HEK293 (cell line): ENCODE data around the gene DLK1.
A peak's percentile ranks its signal among the peaks of the same experiment; 100 is the strongest.

Experiments used
- CTCF ChIA-PET: fragments of 350-600 bp; formaldehyde crosslinking; extraction: SDS; loops from one replicate; lab custom pipeline; 2021; ENCODE audit warnings: antibody characterized with exemption; lab: Yijun Ruan, JAX
- POLR2A ChIA-PET: fragments of 300-600 bp; formaldehyde crosslinking; extraction: SDS; loops from one replicate; lab custom pipeline; 2020; ENCODE audit warnings: antibody characterized with exemption, inconsistent platforms; lab: Yijun Ruan, JAX
- H3K27ac ChIP-seq: fragments of 200-500 bp; sonication (Bioruptor generic); 2 replicates; pipeline ENCODE4 v1.5.1; 2014; ENCODE audit warnings: low read depth, low read length, control low read depth, inconsistent platforms; ENCODE audit errors: extremely low read depth
- H3K36me3 ChIP-seq, 2 experiments: fragments of 200-500 bp in 1 of 2; sonication (Bioruptor generic) in 1 of 2; 1 replicate in 1 of 2; 2 replicates in 1 of 2; pipeline ENCODE4 v1.5.1; 2014 to 2017; ENCODE audit warnings: inconsistent platforms in 2 of 2, low read length in 2 of 2; ENCODE audit not compliant: control insufficient read depth in 2 of 2, insufficient read depth in 1 of 2
- H3K4me1 ChIP-seq: fragments of 200-500 bp; sonication (Bioruptor generic); 2 replicates; pipeline ENCODE4 v1.5.1; 2014; ENCODE audit warnings: mild to moderate bottlenecking, low read length, inconsistent platforms; ENCODE audit not compliant: control insufficient read depth, insufficient read depth
- H3K4me3 ChIP-seq: 2 replicates; pipeline ENCODE4 v1.5.1; 2011; ENCODE audit warnings: low read depth, mild to moderate bottlenecking, control low read depth, low read length, moderate library complexity
- H3K9me3 ChIP-seq: fragments of 200-500 bp; sonication (Bioruptor generic); 2 replicates; pipeline ENCODE4 v1.5.1; 2014; ENCODE audit warnings: low read depth, low read length, inconsistent platforms; ENCODE audit not compliant: control insufficient read depth, insufficient read depth
- AEBP2 ChIP-seq: fragments of 450-650 bp; formaldehyde crosslinking; IDR thresholded peaks from 2 replicates; pipeline ENCODE4 v1.5.1; 2016; ENCODE audit warnings: missing biosample characterization, missing genetic modification characterization, borderline replicate concordance
- EGR2 ChIP-seq: fragments of 450-650 bp; formaldehyde crosslinking; IDR thresholded peaks from 2 replicates; pipeline ENCODE4 v1.5.1; 2016; ENCODE audit warnings: low read depth, missing biosample characterization, missing genetic modification characterization
- HOXC10 ChIP-seq: sonication (generic); formaldehyde crosslinking; IDR thresholded peaks from 2 replicates; pipeline ENCODE4 v1.8.1; 2023; ENCODE audit warnings: mild to moderate bottlenecking, missing genetic modification reagents
- IKZF3 ChIP-seq: fragments of 450-650 bp; IDR thresholded peaks from 2 replicates; pipeline ENCODE4 v1.5.0; 2018; ENCODE audit warnings: missing biosample characterization, mild to moderate bottlenecking, missing genetic modification characterization, moderate library complexity
- KLF17 ChIP-seq: fragments of 450-650 bp; formaldehyde crosslinking; IDR thresholded peaks from 2 replicates; pipeline ENCODE4 v1.5.1; 2016; ENCODE audit warnings: missing biosample characterization, missing genetic modification characterization
- OVOL3 ChIP-seq: fragments of 450-650 bp; formaldehyde crosslinking; IDR thresholded peaks from 2 replicates; pipeline ENCODE4 v1.5.1; 2016; ENCODE audit warnings: missing biosample characterization, missing genetic modification characterization
- PRDM1 ChIP-seq: fragments of 450-650 bp; formaldehyde crosslinking; IDR thresholded peaks from 2 replicates; pipeline ENCODE4; 2016; ENCODE audit warnings: missing biosample characterization, missing genetic modification characterization
- PRDM4 ChIP-seq: fragments of 450-650 bp; formaldehyde crosslinking; IDR thresholded peaks from 2 replicates; pipeline ENCODE4 v1.5.1; 2017; ENCODE audit warnings: missing biosample characterization, missing genetic modification characterization
- YY1 ChIP-seq: fragments of 450-650 bp; formaldehyde crosslinking; IDR thresholded peaks from 2 replicates; pipeline ENCODE4 v1.5.1; 2018; ENCODE audit warnings: missing biosample characterization, missing genetic modification characterization
- ZFHX2 ChIP-seq: fragments of 450-650 bp; formaldehyde crosslinking; conservative IDR thresholded peaks from 2 replicates; pipeline ENCODE4 v1.5.1; 2016; ENCODE audit warnings: missing biosample characterization, missing genetic modification characterization
- ZFP41 ChIP-seq: fragments of 450-650 bp; formaldehyde crosslinking; IDR thresholded peaks from 2 replicates; pipeline ENCODE4 v1.5.1; 2016; ENCODE audit warnings: missing biosample characterization, missing genetic modification characterization, borderline replicate concordance
- ZIC2 ChIP-seq: fragments of 450-650 bp; formaldehyde crosslinking; IDR thresholded peaks from 2 replicates; pipeline ENCODE4 v1.5.1; 2016; ENCODE audit warnings: missing biosample characterization, missing genetic modification characterization
- ZNF174 ChIP-seq: fragments of 450-650 bp; formaldehyde crosslinking; IDR thresholded peaks from 2 replicates; pipeline ENCODE4 v1.5.0; 2017; ENCODE audit warnings: missing biosample characterization, mild to moderate bottlenecking, missing genetic modification characterization
- ZNF19 ChIP-seq: fragments of 450-650 bp; formaldehyde crosslinking; IDR thresholded peaks from 2 replicates; pipeline ENCODE4; 2016; ENCODE audit warnings: missing biosample characterization, missing genetic modification characterization, low read depth
- ZNF221 ChIP-seq: fragments of 450-650 bp; formaldehyde crosslinking; IDR thresholded peaks from 2 replicates; pipeline ENCODE4 v1.5.1; 2017; ENCODE audit warnings: missing biosample characterization, missing genetic modification characterization, borderline replicate concordance
- ZNF404 ChIP-seq: fragments of 450-650 bp; formaldehyde crosslinking; IDR thresholded peaks from 2 replicates; pipeline ENCODE4 v1.5.1; 2017; ENCODE audit warnings: missing biosample characterization, missing genetic modification characterization
- ZNF423 ChIP-seq: fragments of 450-650 bp; formaldehyde crosslinking; IDR thresholded peaks from 2 replicates; pipeline ENCODE4 v1.5.1; 2016; ENCODE audit warnings: missing biosample characterization, missing genetic modification characterization
- ZNF473 ChIP-seq: fragments of 450-650 bp; formaldehyde crosslinking; IDR thresholded peaks from 2 replicates; pipeline ENCODE4 v1.5.1; 2017; ENCODE audit warnings: missing biosample characterization, missing genetic modification characterization
- ZNF521 ChIP-seq: fragments of 450-650 bp; formaldehyde crosslinking; IDR thresholded peaks from 2 replicates; pipeline ENCODE4 v1.5.1; 2017; ENCODE audit warnings: missing biosample characterization, mild to moderate bottlenecking, missing genetic modification characterization
- ZNF549 ChIP-seq: fragments of 450-650 bp; IDR thresholded peaks from 2 replicates; pipeline ENCODE4 v1.5.1; 2018; ENCODE audit warnings: missing biosample characterization, missing genetic modification characterization, mild to moderate bottlenecking, inconsistent platforms, moderate library complexity
- ZNF626 ChIP-seq: fragments of 450-650 bp; sonication (Bioruptor Pico); formaldehyde crosslinking; IDR thresholded peaks from 2 replicates; pipeline ENCODE4 v1.5.1; 2018; ENCODE audit warnings: missing biosample characterization, missing genetic modification characterization, inconsistent platforms
- ZNF76 ChIP-seq: fragments of 450-650 bp; formaldehyde crosslinking; IDR thresholded peaks from 2 replicates; pipeline ENCODE4; 2016; ENCODE audit warnings: low read depth, missing biosample characterization, missing genetic modification characterization, borderline replicate concordance
- ZNF768 ChIP-seq: fragments of 450-650 bp; formaldehyde crosslinking; IDR thresholded peaks from 2 replicates; pipeline ENCODE4 v1.5.1; 2018; ENCODE audit warnings: missing biosample characterization, mild to moderate bottlenecking, missing genetic modification characterization
- ZNF785 ChIP-seq: fragments of 450-650 bp; formaldehyde crosslinking; IDR thresholded peaks from 2 replicates; pipeline ENCODE4 v1.5.1; 2016; ENCODE audit warnings: missing biosample characterization, missing genetic modification characterization
- ZSCAN18 ChIP-seq: fragments of 450-650 bp; formaldehyde crosslinking; IDR thresholded peaks from 2 replicates; pipeline ENCODE4 v1.5.1; 2016; ENCODE audit warnings: missing biosample characterization, missing genetic modification characterization
- TF ChIP-seq, protein P1 (sequence below): fragments of 450-650 bp; formaldehyde crosslinking; IDR thresholded peaks from 2 replicates; pipeline ENCODE4 v1.5.1; 2016; ENCODE audit warnings: missing biosample characterization, missing genetic modification characterization
- TF ChIP-seq, protein P2 (sequence below): fragments of 450-650 bp; formaldehyde crosslinking; IDR thresholded peaks from 2 replicates; pipeline ENCODE4 v1.5.1; 2016; ENCODE audit warnings: missing biosample characterization, missing genetic modification characterization

Gene DLK1

GRCh38 chr14:100775351-100775830 lies 48.7 kb downstream of the DLK1 start:
- no peak for TF ChIP-seq PRDM4 (tag by site-specific recombination)
- TF ChIP-seq ZNF549 (tag by site-specific recombination): no peak
- TF ChIP-seq ZNF174: no peak
- TF ChIP-seq ZNF473: no peak
- peak; percentile 13; the same call in 1 of the 2 replicates for TF ChIP-seq EGR2 (tag by site-specific recombination)
- no peak for TF ChIP-seq HOXC10 (CRISPR knock-in tag)
- TF ChIP-seq ZIC2 (tag by site-specific recombination): peak; percentile 32; the same call in 1 of the 2 replicates
- TF ChIP-seq ZFHX2 (tag by site-specific recombination): 0 out of 2 replicates have a peak, but pooled peaks have one; percentile 6
- no peak for TF ChIP-seq PRDM1 (tag by site-specific recombination)
- TF ChIP-seq ZNF521: no peak
- TF ChIP-seq, protein P1, sequence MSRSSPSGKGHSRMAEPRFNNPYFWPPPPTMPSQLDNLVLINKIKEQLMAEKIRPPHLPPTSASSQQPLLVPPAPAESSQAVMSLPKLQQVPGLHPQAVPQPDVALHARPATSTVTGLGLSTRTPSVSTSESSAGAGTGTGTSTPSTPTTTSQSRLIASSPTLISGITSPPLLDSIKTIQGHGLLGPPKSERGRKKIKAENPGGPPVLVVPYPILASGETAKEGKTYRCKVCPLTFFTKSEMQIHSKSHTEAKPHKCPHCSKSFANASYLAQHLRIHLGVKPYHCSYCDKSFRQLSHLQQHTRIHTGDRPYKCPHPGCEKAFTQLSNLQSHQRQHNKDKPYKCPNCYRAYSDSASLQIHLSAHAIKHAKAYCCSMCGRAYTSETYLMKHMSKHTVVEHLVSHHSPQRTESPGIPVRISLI: no peak
- TF ChIP-seq ZNF423 (tag by site-specific recombination): no peak
- Histone ChIP-seq H3K4me3 (no peak overlapping the region), H3K9me3 (no peaks in the 10 kb centered on the region), H3K4me1 (no peaks in the 10 kb centered on the region), H3K36me3 (no peaks in the 10 kb centered on the region), H3K27ac (no peak overlapping the region)
- ChIA-PET CTCF (no interaction called here), POLR2A (no interaction called here)

GRCh38 chr14:100775831-100776591 lies 49.3 kb downstream of the DLK1 start:
- H3K9me3 ChIP-seq: no peaks in the 10 kb centered on the region
- CTCF ChIA-PET: no interaction called here
- H3K4me3 ChIP-seq: no peak overlapping the region
- H3K27ac ChIP-seq: no peak overlapping the region
- H3K36me3 ChIP-seq: no peaks in the 10 kb centered on the region
- H3K4me1 ChIP-seq: no peaks in the 10 kb centered on the region
- POLR2A ChIA-PET: no interaction called here
- TF ChIP-seq IKZF3: no peak
- no peak for TF ChIP-seq KLF17
- TF ChIP-seq, protein P2, sequence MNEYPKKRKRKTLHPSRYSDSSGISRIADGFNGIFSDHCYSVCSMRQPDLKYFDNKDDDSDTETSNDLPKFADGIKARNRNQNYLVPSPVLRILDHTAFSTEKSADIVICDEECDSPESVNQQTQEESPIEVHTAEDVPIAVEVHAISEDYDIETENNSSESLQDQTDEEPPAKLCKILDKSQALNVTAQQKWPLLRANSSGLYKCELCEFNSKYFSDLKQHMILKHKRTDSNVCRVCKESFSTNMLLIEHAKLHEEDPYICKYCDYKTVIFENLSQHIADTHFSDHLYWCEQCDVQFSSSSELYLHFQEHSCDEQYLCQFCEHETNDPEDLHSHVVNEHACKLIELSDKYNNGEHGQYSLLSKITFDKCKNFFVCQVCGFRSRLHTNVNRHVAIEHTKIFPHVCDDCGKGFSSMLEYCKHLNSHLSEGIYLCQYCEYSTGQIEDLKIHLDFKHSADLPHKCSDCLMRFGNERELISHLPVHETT: no peak
- no peak for TF ChIP-seq OVOL3 (tag by site-specific recombination)
- TF ChIP-seq ZNF221 (tag by site-specific recombination): no peak
- no peak for TF ChIP-seq ZNF76 (tag by site-specific recombination)
- TF ChIP-seq AEBP2 (tag by site-specific recombination): no peak
- no peak for TF ChIP-seq ZFP41
- TF ChIP-seq ZNF626: no peak
- TF ChIP-seq ZSCAN18 (tag by site-specific recombination): no peak
- no peak for TF ChIP-seq YY1 (tag by site-specific recombination)
- TF ChIP-seq ZNF768 (tag by site-specific recombination): no peak
- TF ChIP-seq ZNF19 (tag by site-specific recombination): no peak
- no peak for TF ChIP-seq ZNF404 (tag by site-specific recombination)
- TF ChIP-seq ZNF785 (tag by site-specific recombination): no peak
